GM19043 (cell line): ENCODE data around the gene TGM4.
"Not testable (repeated sequence)": the region's sequence is repeated elsewhere in the genome, so short reads cannot be mapped to it uniquely, and the experiment has no call there.

Experiments used
- ATAC-seq: cut with Tn5 transposase; IDR thresholded peaks from one replicate; pipeline ENCODE4 v1.9.1; 2021; ENCODE audit warnings: low read depth; ENCODE audit not compliant: unreplicated experiment

Gene TGM4

GRCh38 chr3:44874308-44874707 is at the start of gene TGM4:
TGM4 (plus strand) TSS chr3:44874608; CDS start chr3:44874679, 71 bp downstream.
- no peak for ATAC-seq

DNA sequence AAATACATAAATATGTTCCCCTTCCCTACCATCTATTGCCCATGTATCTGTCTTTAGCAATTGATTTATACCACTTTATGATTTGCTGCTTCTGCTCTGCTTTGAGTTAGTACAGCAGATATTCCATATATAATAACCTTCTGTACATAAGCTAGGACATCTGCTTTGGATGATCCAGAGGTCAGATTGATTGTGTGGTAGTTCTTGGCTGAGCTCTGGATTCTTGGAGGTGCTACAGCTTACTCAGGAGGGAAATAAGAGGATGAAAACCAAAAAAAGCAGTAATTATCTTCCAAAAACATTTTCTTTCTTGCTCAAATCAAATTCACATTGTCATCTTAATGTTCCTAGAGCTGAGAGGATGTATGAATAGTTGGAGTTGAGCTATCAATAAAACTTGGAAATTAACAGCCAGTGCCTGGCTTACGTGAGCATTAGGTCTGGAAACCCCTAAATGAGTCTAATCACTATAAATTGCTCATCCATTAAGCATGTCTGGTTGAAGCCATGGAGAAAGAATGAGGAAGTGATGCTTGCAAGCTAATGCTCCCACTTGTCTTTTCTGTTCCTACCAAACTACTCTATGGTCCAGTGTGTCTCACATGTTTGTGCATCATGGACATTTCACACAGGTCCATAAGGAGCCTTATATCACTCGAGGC is 49.0 kb upstream of the TGM4 start:
- ATAC-seq: no peak

GRCh38 chr3:44827196-44827595 is 47.2 kb upstream of the TGM4 start:
- no peak for ATAC-seq

GRCh38 chr3:44831232-44831631 is 43.2 kb upstream of the TGM4 start:
- ATAC-seq: no peak

DNA sequence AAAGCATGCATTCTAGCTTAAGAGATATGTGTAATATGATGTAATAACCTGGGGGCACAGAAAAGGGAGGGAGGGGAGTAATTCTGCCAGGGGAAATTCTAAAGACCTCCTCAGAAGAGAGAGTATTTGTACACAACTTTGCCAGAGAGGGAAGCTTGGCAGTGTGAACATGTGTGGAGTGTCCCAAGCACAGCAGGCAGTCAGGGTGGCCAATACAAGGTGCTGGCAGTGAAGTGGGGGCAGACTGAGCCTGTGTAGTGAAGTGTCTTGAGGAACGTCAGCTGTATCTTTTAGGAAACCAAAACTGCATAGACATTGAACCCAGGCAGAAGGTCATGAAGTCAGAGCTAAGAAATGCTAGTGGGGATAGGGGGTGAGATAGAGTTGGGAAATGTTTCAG is 42.4 kb upstream of the TGM4 start:
- no peak for ATAC-seq

GRCh38 chr3:44832965-44833364 is 41.4 kb upstream of the TGM4 start:
- ATAC-seq: no peak

GRCh38 chr3:44833394-44833793 is 41.0 kb upstream of the TGM4 start:
- ATAC-seq: no peak

GRCh38 chr3:44835684-44836083 is 38.7 kb upstream of the TGM4 start:
- ATAC-seq: no peak

GRCh38 chr3:44842376-44842775 is 32.0 kb upstream of the TGM4 start:
- no peak for ATAC-seq

- no peak for ATAC-seq
Observed at GRCh38 chr3:44845528-44846520, 28.6 kb upstream of the TGM4 start.

- ATAC-seq: no peak
Observed at GRCh38 chr3:44848634-44849033, 25.8 kb upstream of the TGM4 start.

DNA sequence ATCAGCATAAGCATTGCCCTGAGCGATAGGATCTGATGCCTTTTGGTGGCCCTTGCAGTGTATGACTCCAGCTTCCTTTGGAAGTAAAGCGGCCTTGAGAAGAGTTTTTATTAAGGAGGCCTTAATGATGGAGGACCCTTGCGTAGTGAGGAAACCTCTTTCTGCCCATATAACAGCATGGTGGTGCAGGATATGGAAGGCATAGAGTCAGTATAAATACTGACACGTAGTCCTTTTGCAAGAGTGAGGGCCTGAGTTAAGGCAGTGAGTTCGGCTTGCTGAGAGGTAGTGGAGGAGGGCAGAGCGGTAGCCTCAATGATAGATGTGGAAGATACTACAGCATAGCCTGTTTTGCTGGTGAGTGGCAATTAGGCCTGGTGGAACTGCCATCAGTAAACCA is 17.7 kb upstream of the TGM4 start:
- not testable (repeated sequence) for ATAC-seq

DNA sequence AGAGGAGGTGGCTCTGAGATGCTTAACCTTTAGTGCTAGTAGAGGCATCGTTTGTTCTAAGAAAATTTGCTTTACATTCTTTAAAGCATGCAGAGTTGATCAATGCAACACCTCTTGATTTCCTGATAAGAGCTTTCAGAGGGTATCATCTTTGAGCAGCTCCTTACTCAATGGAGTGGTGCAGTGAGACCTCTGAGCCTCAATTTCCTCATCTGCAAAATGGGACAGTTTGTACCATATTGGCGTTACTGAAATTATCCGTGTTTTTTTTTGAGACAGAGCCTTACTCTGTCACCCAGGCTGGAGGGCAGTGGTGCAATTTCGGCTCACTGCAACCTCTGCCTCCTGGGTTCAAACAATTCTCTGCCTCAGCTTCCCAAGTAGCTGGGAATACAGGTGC is 14.3 kb upstream of the TGM4 start:
- no peak for ATAC-seq

- ATAC-seq: peak; percentile 95
Observed at GRCh38 chr3:44861412-44862225, 12.8 kb upstream of the TGM4 start, which contains the start of gene TMEM42. TMEM42 (plus strand) TSS chr3:44861912; CDS start chr3:44861925, 13 bp downstream.

DNA sequence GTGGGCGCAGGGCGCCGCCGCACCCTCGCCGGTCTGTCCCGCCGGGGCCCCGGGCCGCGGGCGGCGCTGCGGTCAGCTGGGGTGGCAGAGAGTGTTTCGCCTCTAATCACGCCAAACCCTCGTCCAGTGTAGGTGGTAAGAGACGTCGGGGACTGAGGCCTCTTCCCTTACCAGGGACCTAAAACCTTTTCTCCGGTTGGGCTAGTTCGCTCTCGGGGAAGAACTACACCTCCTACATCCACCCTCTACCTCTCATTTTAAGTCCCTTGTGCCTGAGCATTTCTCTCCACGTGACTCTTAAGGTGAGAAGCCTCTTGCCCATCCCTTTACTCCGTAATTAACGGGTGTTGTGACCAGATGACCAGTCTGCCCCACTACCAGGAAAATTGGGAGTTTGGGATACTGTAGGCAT is 12.2 kb upstream of the TGM4 start:
- peak; percentile 18 for ATAC-seq

DNA sequence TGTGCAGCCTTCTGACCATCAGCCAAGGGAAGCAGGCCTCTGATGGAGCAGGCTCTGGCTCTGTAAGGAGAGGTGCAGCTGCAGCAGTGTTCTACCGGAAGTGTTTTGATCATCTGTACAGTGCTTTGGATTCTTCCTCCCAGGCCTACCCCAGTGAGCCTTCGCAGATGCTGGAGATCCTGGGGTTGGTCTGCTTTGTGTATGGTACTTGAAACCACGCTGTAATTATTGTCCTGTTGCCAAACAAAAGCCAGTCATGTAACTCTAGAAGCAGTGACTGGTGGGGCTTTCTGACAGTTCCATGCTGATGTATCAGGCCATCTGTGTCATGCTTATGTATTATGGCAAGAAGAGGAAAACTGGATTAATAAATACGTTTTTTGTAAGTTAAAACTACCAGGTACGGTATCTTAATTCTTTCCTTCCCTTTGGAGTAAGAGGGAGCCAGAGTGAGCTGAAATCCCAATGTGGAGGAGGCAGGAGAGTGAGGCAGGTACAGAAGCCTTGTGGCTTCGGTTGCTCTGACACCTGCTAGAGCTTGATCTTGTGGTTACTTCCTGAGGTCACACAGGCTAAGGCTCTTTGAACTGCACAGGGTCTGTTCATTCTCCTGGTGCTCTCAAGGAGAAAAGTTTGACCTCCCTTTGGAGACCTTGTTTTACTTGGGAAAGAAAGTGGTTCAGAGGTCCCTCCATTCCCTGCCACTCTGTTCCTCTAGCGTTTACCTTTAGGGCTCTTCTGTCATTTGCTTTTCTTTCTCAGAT is 9.0 kb upstream of the TGM4 start:
- ATAC-seq: no peak

- no peak for ATAC-seq
Observed at GRCh38 chr3:44867421-44868111, 6.8 kb upstream of the TGM4 start.

DNA sequence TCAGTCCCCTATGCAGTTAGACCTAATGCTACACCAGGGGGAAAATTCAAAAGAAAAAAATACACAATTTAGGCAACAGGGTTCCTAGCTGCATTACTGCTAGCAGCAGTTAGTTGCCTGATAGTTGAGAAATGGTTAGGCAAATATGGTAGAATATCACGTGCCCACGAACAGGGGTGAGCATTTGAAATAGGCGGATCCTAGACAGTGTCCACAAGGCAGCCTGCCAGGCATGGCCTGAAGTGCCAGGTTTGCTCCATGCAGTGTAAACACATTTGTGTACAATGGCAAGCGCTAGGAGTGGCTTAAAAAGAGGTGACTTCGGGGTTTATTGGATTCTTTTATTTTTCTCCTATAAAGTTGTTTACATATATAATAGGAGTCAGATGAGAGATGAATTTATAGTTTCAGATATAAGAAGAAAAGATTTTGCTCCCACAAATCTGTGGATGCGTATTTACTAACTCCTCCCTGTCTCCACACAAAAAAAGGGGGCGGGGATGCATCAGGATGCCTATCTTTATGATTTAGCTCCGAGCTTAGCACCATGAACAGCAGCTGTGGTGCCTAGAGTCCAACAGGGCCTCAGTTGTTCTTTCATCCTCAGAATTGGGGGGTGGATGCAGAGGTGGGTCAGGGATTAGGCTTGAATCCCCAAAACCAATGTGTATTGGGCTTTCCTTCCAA is 3.9 kb upstream of the TGM4 start:
- ATAC-seq: no peak

DNA sequence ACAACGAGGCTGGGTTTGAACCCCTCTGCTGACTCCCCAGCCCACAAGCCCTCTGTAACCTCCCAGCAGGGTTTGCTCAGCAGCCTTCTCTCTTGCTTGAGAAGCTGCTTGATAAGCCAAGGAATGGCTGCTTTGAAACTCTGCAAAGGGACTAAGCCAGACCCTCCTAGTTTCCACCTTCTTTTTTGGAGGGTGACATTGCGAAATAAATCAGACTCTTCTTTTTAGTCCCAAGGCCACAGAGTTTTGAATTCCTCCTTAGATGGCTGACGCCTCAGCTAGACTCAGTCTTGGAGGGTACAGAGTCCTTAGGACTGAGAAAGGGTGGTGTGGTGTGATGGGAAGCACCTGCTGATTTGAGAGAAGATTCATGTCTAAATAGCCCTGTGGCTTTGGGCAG is 1.2 kb downstream of the TGM4 start:
- no peak for ATAC-seq
